RWPE1 (cell line): ENCODE data around the gene CFAP65.

Source experiments
- CTCF ChIA-PET: fragments of 350-600 bp; sonication (Branson Sonifier 250); formaldehyde crosslinking; extraction: SDS; loops from one replicate; lab custom pipeline; 2021; lab: Yijun Ruan, JAX
- POLR2A ChIA-PET: fragments of 400-600 bp; formaldehyde crosslinking; extraction: SDS; loops from one replicate; lab custom pipeline; 2020; ENCODE audit warnings: antibody characterized with exemption; ENCODE audit not compliant: low non-redundant PET; lab: Yijun Ruan, JAX
- DNase-seq: peaks from one replicate; pipeline ENCODE4 v3.0.0; 2012; ENCODE audit warnings: low spot score
- H3K27ac ChIP-seq: fragments of 450-650 bp; 2 replicates; pipeline ENCODE4 v1.5.1; 2017
- TF ChIP-seq, protein P1 (sequence below): fragments of 450-650 bp; conservative IDR thresholded peaks from 2 replicates; pipeline ENCODE4 v1.5.1; 2017; ENCODE audit warnings: low read depth, mild to moderate bottlenecking

The CFAP65 gene

DNA sequence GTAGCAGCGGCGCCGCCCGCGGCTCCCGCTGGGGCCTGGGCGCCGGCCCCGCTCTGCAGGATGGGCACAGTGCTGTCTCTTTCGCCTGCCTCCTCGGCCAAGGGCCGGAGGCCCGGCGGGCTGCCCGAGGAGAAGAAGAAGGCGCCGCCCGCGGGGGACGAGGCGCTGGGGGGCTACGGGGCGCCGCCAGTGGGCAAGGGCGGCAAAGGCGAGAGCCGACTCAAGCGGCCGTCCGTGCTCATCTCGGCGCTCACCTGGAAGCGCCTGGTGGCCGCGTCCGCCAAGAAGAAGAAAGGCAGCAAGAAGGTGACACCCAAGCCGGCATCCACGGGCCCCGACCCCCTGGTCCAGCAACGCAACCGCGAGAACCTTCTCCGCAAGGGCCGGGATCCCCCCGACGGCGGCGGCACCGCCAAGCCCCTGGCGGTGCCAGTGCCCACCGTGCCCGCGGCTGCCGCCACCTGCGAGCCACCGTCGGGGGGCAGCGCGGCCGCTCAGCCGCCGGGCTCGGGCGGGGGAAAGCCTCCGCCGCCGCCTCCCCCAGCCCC is 81.5 kb downstream of the CFAP65 start:
- ChIA-PET POLR2A (no interaction called here), CTCF (interaction anchor here (0.6 to 0.9 kb wide), 5 partner anchors 8 to 107 kb away, joined by 3 to 5 read pairs (median 3); no protein-coding TSS in a partner anchor)
- H3K27ac ChIP-seq = no peak overlapping the region
- TF ChIP-seq, protein P1, sequence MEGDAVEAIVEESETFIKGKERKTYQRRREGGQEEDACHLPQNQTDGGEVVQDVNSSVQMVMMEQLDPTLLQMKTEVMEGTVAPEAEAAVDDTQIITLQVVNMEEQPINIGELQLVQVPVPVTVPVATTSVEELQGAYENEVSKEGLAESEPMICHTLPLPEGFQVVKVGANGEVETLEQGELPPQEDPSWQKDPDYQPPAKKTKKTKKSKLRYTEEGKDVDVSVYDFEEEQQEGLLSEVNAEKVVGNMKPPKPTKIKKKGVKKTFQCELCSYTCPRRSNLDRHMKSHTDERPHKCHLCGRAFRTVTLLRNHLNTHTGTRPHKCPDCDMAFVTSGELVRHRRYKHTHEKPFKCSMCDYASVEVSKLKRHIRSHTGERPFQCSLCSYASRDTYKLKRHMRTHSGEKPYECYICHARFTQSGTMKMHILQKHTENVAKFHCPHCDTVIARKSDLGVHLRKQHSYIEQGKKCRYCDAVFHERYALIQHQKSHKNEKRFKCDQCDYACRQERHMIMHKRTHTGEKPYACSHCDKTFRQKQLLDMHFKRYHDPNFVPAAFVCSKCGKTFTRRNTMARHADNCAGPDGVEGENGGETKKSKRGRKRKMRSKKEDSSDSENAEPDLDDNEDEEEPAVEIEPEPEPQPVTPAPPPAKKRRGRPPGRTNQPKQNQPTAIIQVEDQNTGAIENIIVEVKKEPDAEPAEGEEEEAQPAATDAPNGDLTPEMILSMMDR = no peak
- no peak for DNase-seq

DNA sequence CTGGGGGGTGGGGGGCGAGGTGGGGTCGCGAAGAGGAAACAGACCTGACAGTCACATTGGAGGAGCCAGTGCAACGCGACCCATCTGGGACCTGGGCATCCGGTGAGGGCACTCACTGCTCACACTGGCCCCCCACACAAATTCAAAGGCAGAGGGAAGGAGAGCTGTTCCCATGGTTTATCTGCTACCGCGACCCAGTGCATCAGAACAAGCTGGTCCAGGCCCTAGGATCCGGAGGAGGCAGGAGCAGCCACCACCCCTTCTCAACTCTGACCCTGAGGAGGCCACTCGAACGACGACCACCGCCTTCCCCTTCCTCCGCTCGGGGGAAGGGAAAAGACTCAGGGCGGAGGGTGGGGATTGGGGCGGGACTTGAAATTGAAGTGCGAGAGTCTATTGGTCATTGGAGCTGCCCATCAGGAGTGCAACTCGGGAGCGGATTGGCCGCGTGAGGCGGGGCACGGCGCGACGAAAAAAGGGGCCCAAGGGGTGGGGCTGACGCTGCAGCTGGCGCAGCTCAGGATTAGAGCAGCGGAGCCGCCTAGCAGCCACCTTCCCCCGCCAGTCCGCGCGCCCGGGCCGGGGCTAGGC is 82.1 kb downstream of the CFAP65 start, which contains the start of gene CDK5R2:
TSS of gene CDK5R2 (plus strand) at position 526 of the 591 bp plus-strand sequence. CDS start 155 bp downstream, outside the sequence.
- POLR2A ChIA-PET = no interaction called here
- CTCF ChIA-PET = interaction anchor here (0.6 to 2.0 kb wide), 5 partner anchors 9 to 107 kb away, joined by 3 to 10 read pairs (median 4); no protein-coding TSS in a partner anchor
- TF ChIP-seq, protein P1 = no peak

DNA sequence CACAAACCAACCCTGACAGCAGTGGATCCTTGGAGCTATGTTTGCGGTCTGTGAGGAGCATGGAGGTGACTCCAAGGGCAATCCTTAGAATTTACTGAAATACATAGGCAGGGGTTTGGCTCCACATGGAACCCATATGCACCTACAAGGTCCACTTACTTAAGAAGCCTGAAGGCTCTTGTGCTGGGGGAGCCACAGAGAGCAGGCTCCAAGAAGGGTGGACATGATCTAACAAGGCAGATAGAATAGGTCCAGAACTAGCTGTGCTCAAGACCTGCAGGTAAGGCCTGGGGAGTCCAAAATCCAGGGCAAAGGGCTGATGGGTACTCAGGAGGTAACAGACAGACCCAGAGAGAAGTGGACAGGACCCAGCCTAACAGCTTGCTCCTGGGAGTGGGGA is 83.0 kb downstream of the CFAP65 start:
- CTCF ChIA-PET = interaction anchor here (2.0 kb wide), 1 partner anchor 22 kb away, joined by 10 read pairs; no protein-coding TSS in a partner anchor
- no peak overlapping the region for H3K27ac ChIP-seq
- DNase-seq = no peak
- POLR2A ChIA-PET = no interaction called here
- TF ChIP-seq, protein P1 = no peak

More for the DNA sequence above, 82.1 kb downstream of the CFAP65 start, which contains the start of gene CDK5R2:
- no peak within 1 kb of the TSS for H3K27ac ChIP-seq
- peak; percentile 100 for DNase-seq

DNA sequence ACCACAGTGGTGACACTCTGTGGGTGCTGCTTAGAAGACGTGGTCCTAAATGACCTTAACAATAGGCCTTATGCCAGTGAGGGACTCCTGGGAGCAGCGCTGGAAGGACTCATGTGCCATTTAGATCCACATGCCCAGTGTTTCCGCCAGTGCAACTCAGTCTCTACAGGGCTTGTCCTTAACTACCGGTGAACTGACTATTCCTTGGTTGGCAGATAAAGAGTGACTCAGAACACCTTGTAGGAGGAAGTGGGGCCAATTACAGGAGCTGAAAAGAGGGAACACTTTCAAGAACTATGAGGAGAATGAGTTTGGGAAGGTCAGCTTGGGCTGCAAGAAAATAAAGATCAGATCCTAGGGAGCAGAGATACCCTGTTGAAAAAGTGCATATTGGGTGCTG is 83.6 kb downstream of the CFAP65 start:
- ChIA-PET POLR2A (no interaction called here), CTCF (interaction anchor here (0.6 to 2.0 kb wide), 2 partner anchors 22 to 32 kb away, joined by 4 to 10 read pairs; no protein-coding TSS in a partner anchor)

DNA sequence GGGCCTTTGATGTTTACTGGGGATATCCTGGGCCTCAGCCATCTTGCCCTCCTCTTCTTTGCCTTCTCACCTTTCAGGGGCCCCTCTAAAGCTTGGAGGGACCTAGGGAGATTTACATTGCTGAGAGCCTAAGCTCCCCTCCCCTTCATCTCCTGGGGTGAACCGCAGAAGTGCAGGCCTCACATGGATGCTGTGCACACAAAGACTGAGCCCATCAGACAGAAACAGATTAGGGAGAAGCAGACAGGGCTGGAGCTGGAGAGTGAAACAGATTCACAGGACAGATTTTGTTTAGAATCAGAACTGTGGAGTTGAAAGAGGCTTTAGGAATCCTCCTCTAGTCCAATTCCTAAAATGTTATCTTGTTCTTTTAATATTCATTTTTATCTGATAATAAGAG is 85.3 kb downstream of the CFAP65 start:
- POLR2A ChIA-PET = no interaction called here
- no peak for DNase-seq
- no peak overlapping the region for H3K27ac ChIP-seq
- CTCF ChIA-PET = interaction anchor here (0.6 to 1.4 kb wide), 4 partner anchors 24 to 84 kb away, joined by 4 to 6 read pairs (median 4); no protein-coding TSS in a partner anchor
- TF ChIP-seq, protein P1 = no peak

More for the DNA sequence above, 83.6 kb downstream of the CFAP65 start:
- no peak overlapping the region for H3K27ac ChIP-seq
- no peak for DNase-seq
- TF ChIP-seq, protein P1 = no peak

DNA sequence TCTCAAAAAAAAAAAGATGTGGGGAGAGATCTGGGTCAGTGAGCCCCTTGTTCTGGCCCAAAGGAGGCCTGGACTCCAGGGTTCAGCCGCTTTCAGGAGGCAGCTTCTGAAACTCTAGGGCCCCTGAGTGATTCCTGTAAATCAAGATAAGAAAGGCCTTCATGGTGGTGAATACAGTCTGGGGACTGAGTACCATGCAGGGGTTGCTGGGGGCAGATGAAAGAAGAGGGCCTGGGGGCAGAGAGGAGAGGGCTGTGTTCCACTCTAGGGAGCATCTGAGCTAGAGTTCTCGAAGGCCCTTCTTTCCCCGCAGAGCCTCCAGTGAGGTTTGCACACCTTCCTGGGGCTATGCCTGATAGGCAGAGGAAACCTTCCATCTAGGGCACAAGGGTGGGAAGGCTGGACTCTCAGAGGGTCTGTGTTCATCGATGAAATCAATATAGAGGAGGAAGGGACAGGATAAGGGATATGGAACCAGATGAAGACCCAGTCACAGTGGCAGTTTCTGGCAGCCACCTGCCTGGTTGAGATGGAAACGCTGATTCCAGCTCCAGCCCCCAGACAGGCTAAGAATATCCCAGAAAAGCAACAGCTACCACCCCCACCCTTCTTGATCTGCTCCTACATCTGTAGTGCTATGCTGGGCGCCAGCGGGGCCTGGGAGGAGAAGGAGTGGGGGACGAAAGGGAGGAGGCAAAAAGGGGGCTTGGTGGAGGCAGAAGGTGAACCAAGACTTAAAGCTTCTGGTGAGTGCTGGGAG is 86.6 kb downstream of the CFAP65 start:
- ChIA-PET POLR2A (no interaction called here), CTCF (interaction anchor here (0.6 to 1.4 kb wide), 3 partner anchors 9 to 78 kb away, joined by 4 to 9 read pairs (median 4); no protein-coding TSS in a partner anchor)
- no peak for DNase-seq
- H3K27ac ChIP-seq = no peak overlapping the region
- TF ChIP-seq, protein P1 = no peak
